Mucosa of rectum (tissue), 2 donors: ENCODE measurements around the gene TTC31.
"Not testable (repeated sequence)": the region's sequence is repeated elsewhere in the genome, so short reads cannot be mapped to it uniquely, and the experiment has no call there.

Experiments used
- H3K27ac ChIP-seq, 2 donors: one replicate each; pipeline ENCODE4 v1.7.0; 2013; ENCODE audit warnings: inconsistent platforms in 2 of 2, low read depth in 2 of 2, low read length in 2 of 2
- H3K27me3 ChIP-seq, 2 donors: one replicate each; pipeline ENCODE4 v1.7.0; 2013; ENCODE audit warnings: low read length in 2 of 2; ENCODE audit not compliant: control insufficient read depth in 2 of 2, insufficient read depth in 2 of 2
- H3K36me3 ChIP-seq, 2 donors: one replicate each; pipeline ENCODE4 v1.7.0; 2013; ENCODE audit warnings: low read length in 2 of 2; ENCODE audit not compliant: control insufficient read depth in 2 of 2, insufficient read depth in 2 of 2
- H3K4me1 ChIP-seq, 2 donors: one replicate each; pipeline ENCODE4 v1.7.0; 2013; ENCODE audit warnings: low read length in 2 of 2, mild to moderate bottlenecking in 1 of 2; ENCODE audit not compliant: control insufficient read depth in 2 of 2, insufficient read depth in 2 of 2
- H3K4me3 ChIP-seq, 2 donors: one replicate each; pipeline ENCODE4 v1.7.0; 2013; ENCODE audit warnings: low read length in 2 of 2
- H3K9ac ChIP-seq, 2 donors: one replicate each; pipeline ENCODE4 v1.7.0; 2013; ENCODE audit warnings: low read length in 2 of 2, low read depth in 1 of 2, mild to moderate bottlenecking in 1 of 2
- H3K9me3 ChIP-seq, 2 donors: one replicate each; pipeline ENCODE4 v1.7.0; 2013; ENCODE audit warnings: low read length in 2 of 2; ENCODE audit not compliant: control insufficient read depth in 2 of 2
- donor health status: healthy.
- donor health status: Normal muscosa, but diverticular disease.

The TTC31 gene

DNA sequence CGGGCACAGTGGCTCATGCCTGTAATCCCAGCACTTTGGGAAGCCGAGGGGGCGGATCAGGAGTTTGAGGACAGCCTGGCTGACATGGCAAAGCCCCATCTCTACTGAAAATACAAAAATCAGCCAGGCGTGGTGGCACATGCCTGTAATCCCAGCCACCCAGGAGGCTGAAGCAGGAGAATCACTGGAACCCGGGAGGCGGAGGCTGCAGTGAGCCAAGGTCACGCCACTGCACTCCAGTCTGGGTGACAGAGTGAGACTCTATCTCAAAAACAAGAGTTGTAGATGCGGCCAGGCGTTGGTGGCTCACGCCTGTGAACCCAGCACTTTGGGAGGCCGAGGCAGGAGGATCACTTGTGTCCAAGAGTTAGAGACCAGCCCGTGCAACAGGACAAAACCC, 12.1 kb upstream of the TTC31 start:
- H3K4me3 ChIP-seq, H3K9me3 ChIP-seq: not testable (repeated sequence)
- peaks cover 13 to 15% of the 10 kb centered on the region in 2 donors for H3K36me3 ChIP-seq

DNA sequence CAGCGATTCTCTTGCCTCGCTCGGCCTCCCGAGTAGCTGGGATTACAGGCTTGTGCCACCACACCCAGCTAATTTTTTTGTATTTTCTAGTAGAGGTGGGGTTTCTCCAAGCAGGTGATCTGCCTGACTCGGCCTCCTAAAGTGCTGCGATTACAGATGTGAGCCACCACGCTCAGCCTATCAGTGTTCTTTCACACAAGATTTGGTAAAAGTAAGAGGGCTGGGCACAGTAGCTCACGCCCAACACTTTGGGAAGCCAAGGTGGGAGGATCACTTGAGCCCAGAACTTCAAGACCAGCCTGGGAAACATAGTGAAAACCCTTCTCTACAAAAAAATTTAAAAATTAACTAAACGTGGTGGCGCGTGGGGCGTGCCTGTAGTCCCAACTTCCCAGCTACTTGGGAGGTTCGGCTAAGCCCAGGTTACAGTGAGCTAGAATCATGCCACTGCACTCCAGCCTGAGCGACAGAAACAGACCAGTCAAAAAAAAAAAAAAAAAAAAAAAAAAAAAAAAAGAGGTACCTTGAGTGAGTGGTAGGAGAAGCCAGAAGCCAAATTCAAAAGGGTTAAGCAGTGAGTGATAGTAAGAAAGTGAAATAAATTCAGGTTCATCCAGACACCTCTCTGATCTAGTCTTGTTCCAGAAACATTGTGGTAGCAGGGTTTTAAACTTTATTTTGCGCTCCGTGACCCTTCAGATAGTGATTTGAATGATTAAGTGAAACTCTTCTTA, 11.4 kb upstream of the TTC31 start:
- Histone ChIP-seq H3K36me3 (peaks cover 13 to 16% of the 10 kb centered on the region in 2 donors), H3K4me1 (peaks cover 16 to 20% of the 10 kb centered on the region in 2 donors), H3K4me3 (peak overlapping the region; percentile 95 to 98), H3K9ac (peak overlapping the region; percentile 90 to 91), H3K27me3 (no peaks in the 10 kb centered on the region), H3K27ac (peak overlapping the region; percentile 92 to 94), H3K9me3 (no peaks in the 10 kb centered on the region)

More for the DNA sequence above, 12.1 kb upstream of the TTC31 start:
- H3K27me3 ChIP-seq, H3K27ac ChIP-seq, H3K9ac ChIP-seq: not testable (repeated sequence)
- H3K4me1 ChIP-seq: peaks cover 19 to 23% of the 10 kb centered on the region in 2 donors

DNA sequence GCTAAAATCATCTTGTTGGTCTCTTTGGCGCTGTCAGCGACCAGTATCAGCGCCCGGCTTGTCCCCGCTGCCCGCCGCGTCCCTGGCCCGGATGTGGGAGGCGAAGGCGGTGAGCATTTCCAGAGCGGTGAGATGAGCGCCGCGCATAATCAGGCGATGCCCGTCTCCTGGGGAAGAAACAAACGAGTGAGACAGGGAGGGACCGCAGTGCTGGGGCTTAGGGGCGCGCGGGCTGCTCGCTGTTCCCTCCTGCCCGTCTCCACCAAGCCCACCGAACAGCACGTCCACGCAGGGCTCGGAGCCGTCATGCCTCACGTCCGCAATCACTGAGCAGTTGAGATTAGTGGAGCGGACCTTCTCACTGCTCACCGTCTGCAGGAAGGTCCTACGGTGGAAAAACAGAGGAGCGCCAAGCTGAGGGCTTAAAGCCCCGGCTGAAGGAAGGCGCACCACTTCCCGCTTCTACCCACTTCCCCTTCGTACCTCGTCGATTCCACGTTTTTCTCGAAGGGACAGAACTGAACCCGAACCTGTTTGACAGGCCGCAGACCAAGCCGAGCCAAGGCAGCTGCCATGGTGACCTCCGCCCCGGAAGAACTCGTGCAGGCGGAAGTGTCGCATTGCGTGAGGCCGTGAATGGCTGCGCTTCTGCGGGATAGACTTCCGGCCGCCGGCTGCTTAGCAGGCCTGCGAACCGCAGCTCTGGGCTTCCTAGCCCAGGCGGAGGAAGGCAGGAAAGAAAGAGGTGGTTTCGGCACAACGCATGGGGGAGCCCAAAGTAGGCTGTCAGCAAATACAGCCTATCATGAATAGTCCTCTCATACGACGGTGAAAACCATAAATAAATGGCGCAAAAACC, 10.6 kb upstream of the TTC31 start, which contains the start of gene MRPL53:
Gene MRPL53 (minus strand): TSS at position 595 of the 859 bp plus-strand sequence. CDS start 20 bp downstream, at position 575.
- Histone ChIP-seq H3K4me3 (peak within 1 kb of the TSS; percentile 95 to 98), H3K27me3 (no peaks in the 10 kb centered on the region), H3K36me3 (peaks cover 13 to 20% of the 10 kb centered on the region in 2 donors), H3K9ac (peak within 1 kb of the TSS; percentile 90 to 91), H3K27ac (peak within 1 kb of the TSS; percentile 92 to 94), H3K9me3 (no peaks in the 10 kb centered on the region), H3K4me1 (peaks cover 16 to 20% of the 10 kb centered on the region in 2 donors)

DNA sequence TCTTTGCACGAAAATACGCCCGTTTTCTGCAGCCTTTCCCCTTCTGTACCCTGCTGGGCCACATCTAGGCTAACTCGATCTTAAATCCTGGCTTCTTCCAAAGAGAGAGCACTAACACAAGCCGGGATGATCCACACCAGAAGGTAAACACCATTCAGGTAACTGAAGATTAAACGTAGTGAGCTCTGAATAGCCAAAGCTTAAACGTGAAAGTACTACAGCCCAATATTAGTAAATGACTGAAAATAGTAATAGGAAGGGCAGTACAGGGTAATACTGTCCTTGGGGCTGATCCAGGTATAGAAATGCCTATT, 10.0 kb upstream of the TTC31 start:
- Histone ChIP-seq H3K36me3 (peaks cover 13 to 23% of the 10 kb centered on the region in 2 donors), H3K27ac (peak overlapping the region; percentile 92 to 94), H3K4me1 (peaks cover 16 to 20% of the 10 kb centered on the region in 2 donors), H3K9ac (peak overlapping the region; percentile 90 to 91), H3K4me3 (peak overlapping the region; percentile 95 to 98), H3K27me3 (no peaks in the 10 kb centered on the region), H3K9me3 (no peaks in the 10 kb centered on the region)

DNA sequence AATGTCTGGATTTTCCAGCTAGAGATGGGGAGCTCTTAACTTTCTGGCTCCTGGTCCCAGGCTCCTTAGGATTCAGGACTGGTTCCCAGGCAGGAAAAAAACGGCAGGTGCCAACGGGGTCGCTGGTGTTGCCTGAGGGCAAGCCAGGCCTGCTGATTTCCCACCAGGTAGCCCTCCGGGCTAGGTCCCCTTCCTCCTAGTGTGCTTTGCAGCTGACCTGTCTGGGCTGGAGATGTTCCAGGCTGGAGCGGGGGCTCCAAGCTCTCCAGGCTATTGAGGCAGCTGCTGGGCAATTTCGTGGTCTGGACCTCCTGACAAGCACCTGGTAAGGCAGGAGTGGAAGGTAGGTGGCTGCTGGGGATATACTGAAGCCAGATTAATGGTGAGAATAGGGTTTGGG, 8.4 kb upstream of the TTC31 start:
- H3K4me1 ChIP-seq: peaks cover 16 to 20% of the 10 kb centered on the region in 2 donors
- H3K36me3 ChIP-seq: peaks cover 13 to 23% of the 10 kb centered on the region in 2 donors
- no peak overlapping the region for H3K27ac ChIP-seq

DNA sequence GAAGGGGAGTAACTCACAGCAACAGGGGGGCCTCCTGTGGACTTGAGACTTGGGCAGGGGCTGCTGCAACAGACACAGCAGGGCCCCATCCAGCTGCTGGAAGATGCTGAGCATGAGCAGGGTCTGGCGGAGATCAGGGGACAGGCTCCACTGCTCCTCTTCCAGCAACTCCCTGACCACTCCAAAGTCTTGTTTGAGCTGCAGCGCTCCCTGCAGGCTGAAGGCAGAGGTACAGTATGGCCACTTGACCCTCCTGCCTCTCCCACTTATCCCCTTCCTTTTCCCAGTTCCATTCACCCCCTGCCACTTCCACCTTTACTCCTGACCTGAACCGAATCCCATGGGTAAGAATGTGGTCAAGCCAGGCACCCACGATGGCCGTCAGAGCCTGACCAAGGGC, 8.0 kb upstream of the TTC31 start:
- Histone ChIP-seq H3K9me3 (no peaks in the 10 kb centered on the region), H3K4me3 (no peak overlapping the region), H3K27me3 (no peaks in the 10 kb centered on the region), H3K9ac (no peak overlapping the region), H3K36me3 (peaks cover 13 to 23% of the 10 kb centered on the region in 2 donors), H3K4me1 (peaks cover 16 to 20% of the 10 kb centered on the region in 2 donors), H3K27ac (no peak overlapping the region)

More for the DNA sequence above, 8.4 kb upstream of the TTC31 start:
- no peaks in the 10 kb centered on the region for H3K27me3 ChIP-seq
- no peak overlapping the region for H3K4me3 ChIP-seq
- no peaks in the 10 kb centered on the region for H3K9me3 ChIP-seq
- no peak overlapping the region for H3K9ac ChIP-seq

DNA sequence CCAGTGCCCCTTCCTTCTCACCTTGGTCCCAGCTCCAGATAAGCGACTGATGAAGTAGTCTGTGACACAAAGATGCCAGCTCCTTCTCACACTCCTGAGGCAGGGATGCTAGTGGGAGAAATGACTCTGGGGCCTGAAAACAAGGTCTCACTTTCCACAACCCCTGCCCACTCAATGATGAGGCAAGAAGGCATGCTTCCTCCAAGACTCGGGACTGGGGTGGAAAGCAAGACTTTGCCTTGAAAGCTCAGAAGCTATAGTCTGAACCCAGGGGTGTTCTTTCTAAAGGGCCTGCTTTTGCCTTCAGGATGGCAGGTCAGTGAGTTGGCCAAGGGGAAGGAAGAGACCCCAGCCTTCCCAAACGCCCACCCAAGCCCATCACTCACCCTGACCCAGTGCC, 1.4 kb upstream of the TTC31 start:
- Histone ChIP-seq H3K27me3 (no peaks in the 10 kb centered on the region), H3K4me3 (peak overlapping the region; percentile 100), H3K4me1 (peaks cover 24 to 25% of the 10 kb centered on the region in 2 donors), H3K9ac (peak overlapping the region; percentile 79 to 89), H3K36me3 (peaks cover 7 to 19% of the 10 kb centered on the region in 2 donors), H3K9me3 (no peaks in the 10 kb centered on the region), H3K27ac (peak overlapping the region in 1 of 2 donors; percentile 93)

DNA sequence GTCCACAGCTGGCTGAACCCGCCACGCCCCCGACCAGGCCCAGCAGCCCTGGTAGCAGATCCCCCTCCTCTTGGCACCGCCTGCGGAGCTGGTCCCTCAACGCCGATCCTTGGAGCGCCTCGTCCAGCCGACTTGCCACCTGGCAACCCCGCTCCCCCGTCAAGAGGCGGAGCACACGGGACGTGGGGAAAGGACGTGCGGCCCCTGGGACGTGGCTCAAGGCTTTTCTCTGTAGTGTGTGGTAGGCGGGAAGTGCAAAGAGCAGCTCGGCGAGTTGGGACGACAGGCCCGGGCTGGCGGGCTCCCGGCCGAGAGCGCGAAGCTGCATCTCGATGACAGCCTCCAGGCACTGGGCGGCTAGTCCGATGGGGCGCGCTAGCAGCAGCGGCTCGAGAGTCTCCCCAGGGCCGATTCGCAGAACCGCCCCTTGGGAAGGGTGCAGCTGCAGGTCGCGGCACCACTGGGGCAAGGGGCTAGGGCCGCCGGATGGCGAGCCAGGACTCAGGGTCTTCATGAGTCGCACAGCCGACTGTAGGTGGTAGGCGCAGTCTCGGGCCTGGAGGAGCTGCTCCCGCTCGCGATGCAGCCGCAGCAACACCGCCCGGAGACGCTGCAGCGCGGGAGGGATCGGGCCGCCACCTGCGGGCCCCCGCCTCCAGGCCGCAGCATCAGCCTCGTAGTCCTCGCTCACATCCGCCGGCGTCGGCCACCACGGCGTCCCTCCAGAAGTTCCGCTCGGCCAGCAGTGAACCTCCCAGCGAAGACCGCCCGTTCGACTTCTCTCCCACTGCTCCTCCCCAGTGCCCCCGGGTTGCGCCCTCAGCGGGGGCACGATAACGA, 700 bp upstream of the TTC31 start:
- Histone ChIP-seq H3K9me3 (no peaks in the 10 kb centered on the region), H3K27me3 (no peaks in the 10 kb centered on the region), H3K4me3 (peak overlapping the region; percentile 100), H3K27ac (peak overlapping the region; percentile 93), H3K4me1 (peaks cover 24 to 25% of the 10 kb centered on the region in 2 donors), H3K9ac (peak overlapping the region; percentile 79 to 89), H3K36me3 (peaks cover 7 to 16% of the 10 kb centered on the region in 2 donors)

DNA sequence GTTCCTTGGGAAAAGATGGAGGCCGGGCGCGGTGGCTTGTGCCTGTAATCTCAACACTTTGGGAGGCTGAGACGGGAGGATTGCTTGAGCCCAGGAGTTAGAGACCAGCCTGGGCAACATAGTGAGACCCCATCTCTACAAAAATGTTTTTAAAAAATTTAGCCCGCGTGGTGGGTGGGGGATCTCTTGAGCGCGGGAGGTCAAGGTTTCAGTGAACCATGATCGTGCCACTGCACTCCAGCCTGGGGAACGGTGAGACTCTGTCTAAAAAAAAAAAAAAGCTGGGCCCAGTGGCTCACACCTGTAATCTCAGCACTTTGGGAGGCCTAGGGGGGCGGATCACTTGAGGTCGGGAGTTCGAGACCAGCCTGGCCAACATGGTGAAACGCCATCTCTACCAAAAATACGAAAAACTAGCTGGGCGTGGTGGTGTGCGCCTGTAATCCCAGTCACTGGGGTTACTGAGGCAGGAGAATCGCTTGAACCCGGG, 839 bp downstream of the TTC31 start:
- H3K4me1 ChIP-seq: peaks cover 24 to 25% of the 10 kb centered on the region in 2 donors
- H3K9me3 ChIP-seq, H3K27me3 ChIP-seq, H3K27ac ChIP-seq: not testable (repeated sequence)
- H3K4me3 ChIP-seq: peak overlapping the region; percentile 100
- H3K9ac ChIP-seq: peak overlapping the region; percentile 83 to 89
- H3K36me3 ChIP-seq: peaks cover 7 to 16% of the 10 kb centered on the region in 2 donors
